ENCODE data around the gene PI4KA.
"Not testable (repeated sequence)": the region's sequence is repeated elsewhere in the genome, so short reads cannot be mapped to it uniquely, and the experiment has no call there.

The PI4KA gene

GRCh38 chr22:20687356-20688172 is 171.0 kb downstream of the PI4KA start:
- DNase-seq = not testable (repeated sequence)

GRCh38 chr22:20685764-20686163 is 172.8 kb downstream of the PI4KA start:
- DNase-seq = not testable (repeated sequence)

- DNase-seq = not testable (repeated sequence)
Observed at GRCh38 chr22:20678792-20679435, 179.7 kb downstream of the PI4KA start.

GRCh38 chr22:20677684-20678242 is 180.8 kb downstream of the PI4KA start:
- DNase-seq = no peak

- not testable (repeated sequence) for DNase-seq
Observed at GRCh38 chr22:20675613-20676012, 183.0 kb downstream of the PI4KA start.

- DNase-seq = no peak
Observed at GRCh38 chr22:20674998-20675397, 183.6 kb downstream of the PI4KA start.

GRCh38 chr22:20673295-20674195 is 185.1 kb downstream of the PI4KA start:
- DNase-seq = no peak

- no peak for DNase-seq
Observed at GRCh38 chr22:20672732-20673131, 185.9 kb downstream of the PI4KA start.

GRCh38 chr22:20672082-20672424 is 186.6 kb downstream of the PI4KA start:
- DNase-seq = no peak

GRCh38 chr22:20671409-20672081 is 187.1 kb downstream of the PI4KA start:
- no peak for DNase-seq

- DNase-seq = not testable (repeated sequence)
Observed at GRCh38 chr22:20670457-20671261, 188.0 kb downstream of the PI4KA start.

GRCh38 chr22:20669884-20670283 is 188.7 kb downstream of the PI4KA start:
- not testable (repeated sequence) for DNase-seq

GRCh38 chr22:20669471-20669870 is 189.1 kb downstream of the PI4KA start:
- not testable (repeated sequence) for DNase-seq

- DNase-seq = not testable (repeated sequence)
Observed at GRCh38 chr22:20668769-20669168, 189.8 kb downstream of the PI4KA start.

- DNase-seq = not testable (repeated sequence)
Observed at GRCh38 chr22:20668226-20668625, 190.4 kb downstream of the PI4KA start.

- DNase-seq = not testable (repeated sequence)
Observed at GRCh38 chr22:20667548-20667947, 191.1 kb downstream of the PI4KA start.

- no peak for DNase-seq
Observed at GRCh38 chr22:20666560-20666959, 192.1 kb downstream of the PI4KA start.

GRCh38 chr22:20664594-20664959 is 194.0 kb downstream of the PI4KA start:
- DNase-seq = no peak

- DNase-seq = no peak
Observed at GRCh38 chr22:20663941-20664593, 194.5 kb downstream of the PI4KA start.

- DNase-seq = no peak
Observed at GRCh38 chr22:20663137-20663828, 195.3 kb downstream of the PI4KA start.
